Lung (tissue), 12 donors: ENCODE data around the gene MAP1LC3B2. TPM values are rescaled to one million over a fixed set of nuclear protein-coding genes. Genes with fewer than 3 reads are reported as not detected.

Source experiments
- ATAC-seq: fragments of 200-7000 bp; cut with Tn5 transposase; one replicate; pipeline ENCODE4 v1.9.1; 2020; ENCODE audit warnings: moderate number of reproducible peaks; ENCODE audit not compliant: insufficient read depth, low FRiP score
- DNase-seq, 3 donors: peaks; one replicate each; pipeline ENCODE4 v3.0.0-alpha.2; 2013 to 2017
- H3K27ac ChIP-seq, 2 donors: one replicate each; pipeline ENCODE4 v1.5.1; 2013; ENCODE audit warnings: mild to moderate bottlenecking in 2 of 2, moderate library complexity in 2 of 2, control low read depth in 1 of 2, inconsistent platforms in 1 of 2, low read depth in 1 of 2, low read length in 1 of 2
- H3K27me3 ChIP-seq, 3 donors: one replicate each; pipeline ENCODE4 v1.5.1; 2013; ENCODE audit warnings: low read length in 2 of 3; ENCODE audit not compliant: control insufficient read depth in 3 of 3, insufficient read depth in 3 of 3
- H3K36me3 ChIP-seq, 4 donors: one replicate each; pipeline ENCODE4 v1.5.1; 2013; ENCODE audit warnings: low read length in 4 of 4, mild to moderate bottlenecking in 1 of 4, moderate library complexity in 1 of 4; ENCODE audit not compliant: control insufficient read depth in 4 of 4, insufficient read depth in 4 of 4
- H3K4me1 ChIP-seq, 5 donors: one replicate each; pipeline ENCODE4 v1.5.1; 2013; ENCODE audit warnings: low read length in 5 of 5, mild to moderate bottlenecking in 2 of 5, moderate library complexity in 1 of 5; ENCODE audit not compliant: control insufficient read depth in 5 of 5, insufficient read depth in 5 of 5
- H3K4me3 ChIP-seq: one replicate; pipeline ENCODE4 v1.5.1; 2013; ENCODE audit warnings: mild to moderate bottlenecking, control low read depth, moderate library complexity
- H3K9ac ChIP-seq, 2 donors: one replicate each; pipeline ENCODE4 v1.5.1; 2013; ENCODE audit warnings: low read length in 2 of 2, control low read depth in 1 of 2; ENCODE audit not compliant: insufficient read depth in 1 of 2
- H3K9me3 ChIP-seq, 4 donors: one replicate each; pipeline ENCODE4 v1.5.1; 2013; ENCODE audit warnings: low read length in 3 of 4, mild to moderate bottlenecking in 1 of 4, moderate library complexity in 1 of 4; ENCODE audit not compliant: control insufficient read depth in 4 of 4, insufficient read depth in 3 of 4
- CTCF ChIP-seq: IDR thresholded peaks from 2 replicates; pipeline ENCODE4 v1.5.1; 2012; ENCODE audit warnings: mild to moderate bottlenecking; ENCODE audit errors: control extremely low read depth, extremely low read depth
- WGBS, 2 donors: extraction: QIAGEN DNeasy Blood & Tissue Kit; methylation state at CpG; one replicate each; pipeline ENCODE4 v1.1.7; 2013; 5-methylcytosine and 5-hydroxymethylcytosine counted together
- polyA plus RNA-seq, 2 donors: library from polyadenylated mRNA; stranded (reverse); fragments of 200-250 nt; gene quantifications; one replicate each; pipeline ENCODE4 v1.2.1, GENCODE V29; 2013
- total RNA-seq, 2 donors: library from RNA; depleted of rRNA in 1 of 2; stranded (reverse); fragments of >200 nt in 1 of 2; gene quantifications; one replicate each; pipeline ENCODE4 v1.2.1, GENCODE V29; 2014 to 2021
- donor health status: control.
- donor health status: control.
- donor health status: Bipolar disorder and iron deficiency.
- donor health status: healthy.
- donor health status: DM: yes; HTN: yes; CAD: no.

The MAP1LC3B2 gene
- total and polyA plus RNA-seq, 4 donors, result 1.1 to 2.2 (median 2.0) TPM; not detected in 1

GRCh38 chr12:116615141-116615861, 56.1 kb downstream of the MAP1LC3B2 start:
- peaks cover 0 to 2% (median 0%) of the 10 kb centered on the region in 4 donors for H3K36me3 ChIP-seq
- ATAC-seq, result no peak
- H3K4me3 ChIP-seq, result no peak overlapping the region
- TF ChIP-seq CTCF, result no peak
- peaks cover 0 to 6% (median 0%) of the 10 kb centered on the region in 4 donors for H3K9me3 ChIP-seq
- no peak overlapping the region for H3K9ac ChIP-seq
- DNase-seq, result no peak
- no peak overlapping the region for H3K27ac ChIP-seq
- WGBS, 2 donors, result 82 to 85% methylated on average over 13 of the region's 13 CpGs
- H3K4me1 ChIP-seq, result no peaks in the 10 kb centered on the region
- no peaks in the 10 kb centered on the region for H3K27me3 ChIP-seq

GRCh38 chr12:116616536-116617248, 57.5 kb downstream of the MAP1LC3B2 start:
- 87 to 92% methylated on average over 12 of the region's 12 CpGs for WGBS, 2 donors
- no peak overlapping the region for H3K27ac ChIP-seq
- H3K4me1 ChIP-seq, result peaks cover 0 to 3% (median 0%) of the 10 kb centered on the region in 5 donors
- H3K27me3 ChIP-seq, result no peaks in the 10 kb centered on the region
- H3K36me3 ChIP-seq, result peaks cover 0 to 2% (median 0%) of the 10 kb centered on the region in 4 donors
- H3K4me3 ChIP-seq, result no peak overlapping the region
- ATAC-seq, result no peak
- H3K9me3 ChIP-seq, result peaks cover 0 to 6% (median 0%) of the 10 kb centered on the region in 4 donors
- H3K9ac ChIP-seq, result no peak overlapping the region
- TF ChIP-seq CTCF, result no peak
- no peak for DNase-seq

- WGBS, 2 donors, result 36 to 64% methylated on average over 3 of the region's 3 CpGs
- DNase-seq (no peak), ATAC-seq (no peak)
- no peaks in the 10 kb centered on the region for H3K27me3 ChIP-seq
- no peaks in the 10 kb centered on the region for H3K36me3 ChIP-seq
- no peak overlapping the region for H3K4me3 ChIP-seq
- no peak for TF ChIP-seq CTCF
- H3K27ac ChIP-seq, result peak overlapping the region in 1 of 2 donors; percentile 37
- no peak overlapping the region for H3K9ac ChIP-seq
- H3K9me3 ChIP-seq, result peaks cover 0 to 8% (median 3%) of the 10 kb centered on the region in 4 donors
- H3K4me1 ChIP-seq, result peaks cover 0 to 3% (median 0%) of the 10 kb centered on the region in 5 donors
Measured at GRCh38 chr12:116619246-116619645, 60.1 kb downstream of the MAP1LC3B2 start.
